Stimulated activated memory B cell treated with anti-CD40 and anti-IgM and Interleukin-4, amounts not matched to agents 10 μg/mL and 1 μg/mL and 100 μg/mL, for 72 hours (primary cell): ENCODE data around the gene GRIK5.
A peak's percentile ranks its signal among the peaks of the same experiment; 100 is the strongest.

Experiments
- ATAC-seq: fragments of 150-1000 bp; cut with Tn5 transposase; 2 replicates; pipeline ENCODE4 v1.10.0; 2021
- H3K27ac Mint-ChIP-seq: one replicate; pipeline ENCODE4 v1.8.0; 2022; ENCODE audit warnings: mild to moderate bottlenecking, mixed read lengths
- H3K27me3 Mint-ChIP-seq: one replicate; pipeline ENCODE4 v1.8.0; 2022; ENCODE audit warnings: mixed read lengths
- H3K36me3 Mint-ChIP-seq: one replicate; pipeline ENCODE4 v1.8.0; 2022; ENCODE audit warnings: mixed read lengths
- H3K4me1 Mint-ChIP-seq: one replicate; pipeline ENCODE4 v1.8.0; 2022; ENCODE audit warnings: mixed read lengths
- H3K4me3 Mint-ChIP-seq: one replicate; pipeline ENCODE4 v1.8.0; 2022; ENCODE audit warnings: mild to moderate bottlenecking, moderate library complexity, mixed read lengths
- H3K9me3 Mint-ChIP-seq: one replicate; pipeline ENCODE4 v1.8.0; 2022; ENCODE audit warnings: mixed read lengths

Gene GRIK5

GRCh38 chr19:41990615-41991014, 79.4 kb downstream of the GRIK5 start:
- H3K27ac Mint-ChIP-seq: no peak overlapping the region

GRCh38 chr19:41990028-41990427, 80.0 kb downstream of the GRIK5 start:
- Mint-ChIP-seq H3K9me3 (no peaks in the 10 kb centered on the region), H3K36me3 (no peaks in the 10 kb centered on the region), H3K27ac (no peak overlapping the region), H3K27me3 (peaks cover 13% of the 10 kb centered on the region), H3K4me3 (no peak overlapping the region), H3K4me1 (peaks cover 10% of the 10 kb centered on the region)
- ATAC-seq: no peak

More at GRCh38 chr19:41990615-41991014, 79.4 kb downstream of the GRIK5 start:
- Mint-ChIP-seq H3K9me3 (no peaks in the 10 kb centered on the region), H3K27me3 (peaks cover 19% of the 10 kb centered on the region), H3K4me1 (peaks cover 16% of the 10 kb centered on the region), H3K4me3 (no peak overlapping the region), H3K36me3 (no peaks in the 10 kb centered on the region)
- ATAC-seq: no peak

- ATAC-seq: no peak
- H3K4me1 Mint-ChIP-seq: peaks cover 6% of the 10 kb centered on the region
- H3K9me3 Mint-ChIP-seq: no peaks in the 10 kb centered on the region
- no peak overlapping the region for H3K4me3 Mint-ChIP-seq
- H3K36me3 Mint-ChIP-seq: no peaks in the 10 kb centered on the region
- H3K27ac Mint-ChIP-seq: no peak overlapping the region
- peaks cover 8% of the 10 kb centered on the region for H3K27me3 Mint-ChIP-seq
Observed at GRCh38 chr19:41988947-41989346, 81.1 kb downstream of the GRIK5 start.

GRCh38 chr19:41987141-41987860, 82.7 kb downstream of the GRIK5 start:
- Mint-ChIP-seq H3K27ac (no peak overlapping the region), H3K36me3 (no peaks in the 10 kb centered on the region), H3K4me3 (no peak overlapping the region), H3K27me3 (peaks cover 1% of the 10 kb centered on the region), H3K4me1 (no peaks in the 10 kb centered on the region), H3K9me3 (no peaks in the 10 kb centered on the region)
- ATAC-seq: no peak

- no peaks in the 10 kb centered on the region for H3K9me3 Mint-ChIP-seq
- no peaks in the 10 kb centered on the region for H3K4me1 Mint-ChIP-seq
- no peak overlapping the region for H3K4me3 Mint-ChIP-seq
- no peak overlapping the region for H3K27ac Mint-ChIP-seq
- no peak for ATAC-seq
- H3K36me3 Mint-ChIP-seq: no peaks in the 10 kb centered on the region
- H3K27me3 Mint-ChIP-seq: no peaks in the 10 kb centered on the region
Observed at GRCh38 chr19:41984961-41985360, 85.0 kb downstream of the GRIK5 start.

- Mint-ChIP-seq H3K4me3 (no peak overlapping the region), H3K27ac (no peak overlapping the region), H3K4me1 (no peaks in the 10 kb centered on the region), H3K36me3 (no peaks in the 10 kb centered on the region), H3K27me3 (no peaks in the 10 kb centered on the region), H3K9me3 (no peaks in the 10 kb centered on the region)
- no peak for ATAC-seq
Observed at GRCh38 chr19:41981724-41982123, 88.3 kb downstream of the GRIK5 start.

GRCh38 chr19:41978470-41978869, 91.5 kb downstream of the GRIK5 start:
- no peak for ATAC-seq
- Mint-ChIP-seq H3K9me3 (no peaks in the 10 kb centered on the region), H3K4me1 (no peaks in the 10 kb centered on the region), H3K36me3 (no peaks in the 10 kb centered on the region), H3K27ac (no peak overlapping the region), H3K4me3 (no peak overlapping the region), H3K27me3 (no peaks in the 10 kb centered on the region)

GRCh38 chr19:41977916-41978315, 92.1 kb downstream of the GRIK5 start:
- Mint-ChIP-seq H3K4me3 (no peak overlapping the region), H3K4me1 (no peaks in the 10 kb centered on the region), H3K27me3 (no peaks in the 10 kb centered on the region), H3K36me3 (no peaks in the 10 kb centered on the region), H3K27ac (no peak overlapping the region), H3K9me3 (no peaks in the 10 kb centered on the region)
- no peak for ATAC-seq

- H3K9me3 Mint-ChIP-seq: no peaks in the 10 kb centered on the region
- no peaks in the 10 kb centered on the region for H3K4me1 Mint-ChIP-seq
- no peak overlapping the region for H3K4me3 Mint-ChIP-seq
- H3K27ac Mint-ChIP-seq: no peak overlapping the region
- no peaks in the 10 kb centered on the region for H3K36me3 Mint-ChIP-seq
- no peak for ATAC-seq
- H3K27me3 Mint-ChIP-seq: no peaks in the 10 kb centered on the region
Observed at GRCh38 chr19:41974652-41975051, 95.4 kb downstream of the GRIK5 start.

- Mint-ChIP-seq H3K36me3 (no peaks in the 10 kb centered on the region), H3K27ac (no peak overlapping the region), H3K4me1 (no peaks in the 10 kb centered on the region), H3K9me3 (no peaks in the 10 kb centered on the region), H3K4me3 (no peak overlapping the region), H3K27me3 (peaks cover 6% of the 10 kb centered on the region)
- no peak for ATAC-seq
Observed at GRCh38 chr19:41971363-41971762, 98.6 kb downstream of the GRIK5 start.

- no peak for ATAC-seq
- H3K9me3 Mint-ChIP-seq: no peaks in the 10 kb centered on the region
- no peak overlapping the region for H3K4me3 Mint-ChIP-seq
- H3K27ac Mint-ChIP-seq: no peak overlapping the region
- H3K4me1 Mint-ChIP-seq: no peaks in the 10 kb centered on the region
- H3K36me3 Mint-ChIP-seq: no peaks in the 10 kb centered on the region
- H3K27me3 Mint-ChIP-seq: peaks cover 9% of the 10 kb centered on the region
Observed at GRCh38 chr19:41969772-41970458, 100.1 kb downstream of the GRIK5 start.

- Mint-ChIP-seq H3K27ac (no peak overlapping the region), H3K4me3 (no peak overlapping the region), H3K9me3 (no peaks in the 10 kb centered on the region), H3K36me3 (no peaks in the 10 kb centered on the region), H3K4me1 (no peaks in the 10 kb centered on the region), H3K27me3 (peaks cover 9% of the 10 kb centered on the region)
- ATAC-seq: no peak
Observed at GRCh38 chr19:41968751-41969595, 101.0 kb downstream of the GRIK5 start.

GRCh38 chr19:41967054-41967783, 102.8 kb downstream of the GRIK5 start:
- Mint-ChIP-seq H3K27me3 (peaks cover 9% of the 10 kb centered on the region), H3K36me3 (no peaks in the 10 kb centered on the region), H3K4me3 (no peak overlapping the region), H3K9me3 (no peaks in the 10 kb centered on the region), H3K27ac (no peak overlapping the region), H3K4me1 (no peaks in the 10 kb centered on the region)
- peak; percentile 42 for ATAC-seq

GRCh38 chr19:41965106-41965505, 104.9 kb downstream of the GRIK5 start:
- no peak for ATAC-seq
- H3K27me3 Mint-ChIP-seq: peaks cover 9% of the 10 kb centered on the region
- H3K4me1 Mint-ChIP-seq: no peaks in the 10 kb centered on the region
- no peak overlapping the region for H3K27ac Mint-ChIP-seq
- H3K36me3 Mint-ChIP-seq: no peaks in the 10 kb centered on the region
- H3K4me3 Mint-ChIP-seq: no peak overlapping the region
- no peaks in the 10 kb centered on the region for H3K9me3 Mint-ChIP-seq

GRCh38 chr19:41960973-41961372, 109.0 kb downstream of the GRIK5 start:
- H3K4me3 Mint-ChIP-seq: no peak overlapping the region
- H3K27me3 Mint-ChIP-seq: no peaks in the 10 kb centered on the region
- ATAC-seq: no peak
- no peak overlapping the region for H3K27ac Mint-ChIP-seq
- H3K4me1 Mint-ChIP-seq: peaks cover 17% of the 10 kb centered on the region
- H3K9me3 Mint-ChIP-seq: no peaks in the 10 kb centered on the region
- H3K36me3 Mint-ChIP-seq: peaks cover 5% of the 10 kb centered on the region
